Measurements from ENCODE around the gene SNN. TPM values are rescaled to one million over a fixed set of nuclear protein-coding genes. Genes with fewer than 3 reads are reported as not detected.

The SNN gene
- polyA plus RNA-seq, 1 donor from 2014 or later: 176 TPM

DNA sequence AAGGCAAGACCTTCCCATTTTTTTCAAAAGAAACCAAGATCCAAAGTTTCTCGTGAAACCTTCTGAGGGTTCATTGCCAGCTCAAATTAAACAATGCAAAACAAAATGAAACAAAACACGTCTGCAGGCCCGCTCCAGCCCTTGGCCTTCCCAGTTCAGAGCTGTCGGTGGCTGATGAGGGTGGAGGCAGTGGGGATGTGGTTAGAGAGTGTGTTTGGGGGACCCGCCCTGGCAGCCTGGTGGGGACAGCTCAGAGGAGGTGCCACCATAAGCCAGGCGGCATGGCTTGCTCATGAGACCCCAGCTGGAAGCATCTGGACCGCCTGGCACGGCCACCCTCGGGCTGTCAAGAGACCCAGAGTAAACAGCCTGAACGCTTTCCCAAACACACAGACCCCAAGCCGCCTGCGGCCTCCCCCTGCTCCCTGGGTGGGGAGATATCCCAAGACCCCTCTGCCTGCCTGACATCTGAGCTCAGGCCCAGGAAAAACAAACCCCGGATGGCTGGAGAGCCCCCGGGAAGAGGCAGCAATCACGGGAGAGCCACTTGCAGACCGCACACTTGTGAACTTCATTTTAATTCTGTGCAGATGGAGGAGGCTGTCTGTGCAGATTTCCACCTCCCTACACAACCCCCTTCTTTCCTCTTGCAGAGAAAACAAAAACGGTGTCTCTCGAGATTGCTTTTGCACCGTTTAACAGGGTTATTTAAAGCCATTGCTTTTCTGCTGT lies 46.2 kb upstream of the SNN start:
- no peak overlapping the region for H3K9ac ChIP-seq (ENCODE audit: low read length)

DNA sequence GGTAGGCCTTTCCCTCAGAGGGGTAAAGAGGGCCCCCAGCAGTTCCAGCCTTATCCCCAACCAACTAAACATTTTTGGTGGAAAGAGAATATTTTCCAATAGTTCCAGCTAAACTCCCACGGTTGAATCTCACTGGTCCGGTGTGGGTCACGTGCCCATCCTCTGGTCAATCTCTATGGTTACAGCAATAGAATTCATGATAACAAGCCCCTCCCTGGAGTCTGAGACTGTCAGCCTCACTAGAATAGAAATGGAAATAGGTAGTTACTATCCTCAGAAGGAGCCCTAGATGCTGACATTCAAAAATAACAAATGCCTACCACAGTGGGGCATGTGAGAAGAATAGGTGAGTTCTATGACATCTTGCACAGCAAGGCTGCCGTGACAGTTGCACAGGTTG lies 44.0 kb upstream of the SNN start:
- TF ChIP-seq TAF1 (IDR thresholded peaks at IDR 0.05; ENCODE audit: low read depth) (no peak), EZH2 (IDR thresholded peaks at IDR 0.05; ENCODE audit: borderline replicate concordance, insufficient read depth, low read length, poor library complexity, severe bottlenecking) (no peak), POLR2AphosphoS5 (IDR thresholded peaks at IDR 0.05) (no peak), MXI1 (conservative IDR thresholded peaks at IDR 0.05; ENCODE audit: poor library complexity, severe bottlenecking) (no peak), RAD21 (conservative IDR thresholded peaks at IDR 0.05) (no peak)
- TF ChIP-seq, protein P1, sequence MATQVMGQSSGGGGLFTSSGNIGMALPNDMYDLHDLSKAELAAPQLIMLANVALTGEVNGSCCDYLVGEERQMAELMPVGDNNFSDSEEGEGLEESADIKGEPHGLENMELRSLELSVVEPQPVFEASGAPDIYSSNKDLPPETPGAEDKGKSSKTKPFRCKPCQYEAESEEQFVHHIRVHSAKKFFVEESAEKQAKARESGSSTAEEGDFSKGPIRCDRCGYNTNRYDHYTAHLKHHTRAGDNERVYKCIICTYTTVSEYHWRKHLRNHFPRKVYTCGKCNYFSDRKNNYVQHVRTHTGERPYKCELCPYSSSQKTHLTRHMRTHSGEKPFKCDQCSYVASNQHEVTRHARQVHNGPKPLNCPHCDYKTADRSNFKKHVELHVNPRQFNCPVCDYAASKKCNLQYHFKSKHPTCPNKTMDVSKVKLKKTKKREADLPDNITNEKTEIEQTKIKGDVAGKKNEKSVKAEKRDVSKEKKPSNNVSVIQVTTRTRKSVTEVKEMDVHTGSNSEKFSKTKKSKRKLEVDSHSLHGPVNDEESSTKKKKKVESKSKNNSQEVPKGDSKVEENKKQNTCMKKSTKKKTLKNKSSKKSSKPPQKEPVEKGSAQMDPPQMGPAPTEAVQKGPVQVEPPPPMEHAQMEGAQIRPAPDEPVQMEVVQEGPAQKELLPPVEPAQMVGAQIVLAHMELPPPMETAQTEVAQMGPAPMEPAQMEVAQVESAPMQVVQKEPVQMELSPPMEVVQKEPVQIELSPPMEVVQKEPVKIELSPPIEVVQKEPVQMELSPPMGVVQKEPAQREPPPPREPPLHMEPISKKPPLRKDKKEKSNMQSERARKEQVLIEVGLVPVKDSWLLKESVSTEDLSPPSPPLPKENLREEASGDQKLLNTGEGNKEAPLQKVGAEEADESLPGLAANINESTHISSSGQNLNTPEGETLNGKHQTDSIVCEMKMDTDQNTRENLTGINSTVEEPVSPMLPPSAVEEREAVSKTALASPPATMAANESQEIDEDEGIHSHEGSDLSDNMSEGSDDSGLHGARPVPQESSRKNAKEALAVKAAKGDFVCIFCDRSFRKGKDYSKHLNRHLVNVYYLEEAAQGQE (IDR thresholded peaks at IDR 0.05; ENCODE audit: borderline replicate concordance): no peak
- TF ChIP-seq, protein P2, sequence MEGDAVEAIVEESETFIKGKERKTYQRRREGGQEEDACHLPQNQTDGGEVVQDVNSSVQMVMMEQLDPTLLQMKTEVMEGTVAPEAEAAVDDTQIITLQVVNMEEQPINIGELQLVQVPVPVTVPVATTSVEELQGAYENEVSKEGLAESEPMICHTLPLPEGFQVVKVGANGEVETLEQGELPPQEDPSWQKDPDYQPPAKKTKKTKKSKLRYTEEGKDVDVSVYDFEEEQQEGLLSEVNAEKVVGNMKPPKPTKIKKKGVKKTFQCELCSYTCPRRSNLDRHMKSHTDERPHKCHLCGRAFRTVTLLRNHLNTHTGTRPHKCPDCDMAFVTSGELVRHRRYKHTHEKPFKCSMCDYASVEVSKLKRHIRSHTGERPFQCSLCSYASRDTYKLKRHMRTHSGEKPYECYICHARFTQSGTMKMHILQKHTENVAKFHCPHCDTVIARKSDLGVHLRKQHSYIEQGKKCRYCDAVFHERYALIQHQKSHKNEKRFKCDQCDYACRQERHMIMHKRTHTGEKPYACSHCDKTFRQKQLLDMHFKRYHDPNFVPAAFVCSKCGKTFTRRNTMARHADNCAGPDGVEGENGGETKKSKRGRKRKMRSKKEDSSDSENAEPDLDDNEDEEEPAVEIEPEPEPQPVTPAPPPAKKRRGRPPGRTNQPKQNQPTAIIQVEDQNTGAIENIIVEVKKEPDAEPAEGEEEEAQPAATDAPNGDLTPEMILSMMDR (IDR thresholded peaks at IDR 0.05; ENCODE audit: poor library complexity, severe bottlenecking): no peak
- Histone ChIP-seq H3K4me2 (ENCODE audit: low read length) (no peak overlapping the region), H4K20me1 (ENCODE audit: insufficient read depth) (no peaks in the 10 kb centered on the region), H3K4me3 (ENCODE audit: low read length) (no peak overlapping the region), H3F3A (ENCODE audit: insufficient read depth, low read length, poor library complexity, severe bottlenecking) (no peaks in the 10 kb centered on the region), H3K27ac (ENCODE audit: low read length) (no peak overlapping the region), H3K79me2 (replicated peaks; ENCODE audit: insufficient read depth, low read length) (no peaks in the 10 kb centered on the region), H3K9me3 (ENCODE audit: low read length) (no peaks in the 10 kb centered on the region), H3K9ac (ENCODE audit: low read length) (no peak overlapping the region), H2AFZ (ENCODE audit: low read depth, low read length) (no peak overlapping the region), H3K27me3 (ENCODE audit: insufficient read depth, low read depth, low read length) (no peaks in the 10 kb centered on the region), H3K9me2 (ENCODE audit: insufficient read depth, low read length) (no peaks in the 10 kb centered on the region), H3K36me3 (ENCODE audit: insufficient read depth, low read length) (no peaks in the 10 kb centered on the region)

More for the DNA sequence above, 46.2 kb upstream of the SNN start:
- TF ChIP-seq TAF1 (IDR thresholded peaks at IDR 0.05; ENCODE audit: low read depth) (no peak), MXI1 (conservative IDR thresholded peaks at IDR 0.05; ENCODE audit: poor library complexity, severe bottlenecking) (no peak), POLR2AphosphoS5 (IDR thresholded peaks at IDR 0.05) (no peak), RAD21 (conservative IDR thresholded peaks at IDR 0.05) (no peak), SMC3 (conservative IDR thresholded peaks at IDR 0.05; ENCODE audit: poor library complexity) (no peak), EZH2 (IDR thresholded peaks at IDR 0.05; ENCODE audit: borderline replicate concordance, insufficient read depth, low read length, poor library complexity, severe bottlenecking) (no peak), EP300 (conservative IDR thresholded peaks at IDR 0.05; ENCODE audit: poor library complexity, severe bottlenecking) (no peak)
- TF ChIP-seq, protein P1 (IDR thresholded peaks at IDR 0.05; ENCODE audit: borderline replicate concordance): no peak
- TF ChIP-seq, protein P2 (IDR thresholded peaks at IDR 0.05; ENCODE audit: poor library complexity, severe bottlenecking): no peak
- no peaks in the 10 kb centered on the region for H3K27me3 ChIP-seq (ENCODE audit: insufficient read depth, low read depth, low read length)
- no peak overlapping the region for H3K4me3 ChIP-seq (ENCODE audit: low read length)
- no peaks in the 10 kb centered on the region for H3K9me3 ChIP-seq (ENCODE audit: low read length)
- H3K79me2 ChIP-seq (replicated peaks; ENCODE audit: insufficient read depth, low read length): no peaks in the 10 kb centered on the region
- no peak overlapping the region for H3K4me2 ChIP-seq (ENCODE audit: low read length)
- H3K9me2 ChIP-seq (ENCODE audit: insufficient read depth, low read length): no peaks in the 10 kb centered on the region
- no peaks in the 10 kb centered on the region for H3F3A ChIP-seq (ENCODE audit: insufficient read depth, low read length, poor library complexity, severe bottlenecking)
- H2AFZ ChIP-seq (ENCODE audit: low read depth, low read length): no peak overlapping the region
- no peak overlapping the region for H3K27ac ChIP-seq (ENCODE audit: low read length)
- no peaks in the 10 kb centered on the region for H3K36me3 ChIP-seq (ENCODE audit: insufficient read depth, low read length)
- no peaks in the 10 kb centered on the region for H4K20me1 ChIP-seq (ENCODE audit: insufficient read depth)

All from neural cell (in vitro differentiated cells).